Activated naive CD4-positive, alpha-beta T cell treated with Interleukin-2 at 50 U/mL for 16 hours (primary cell): Measurements from ENCODE around the gene CMPK1.
A peak's percentile ranks its signal among the peaks of the same experiment; 100 is the strongest.
"Not testable (repeated sequence)": the region's sequence is repeated elsewhere in the genome, so short reads cannot be mapped to it uniquely, and the experiment has no call there.

Experiments
- DNase-seq: peaks from one replicate; pipeline ENCODE4 v3.0.0-alpha.2; 2020

CMPK1 gene

DNA sequence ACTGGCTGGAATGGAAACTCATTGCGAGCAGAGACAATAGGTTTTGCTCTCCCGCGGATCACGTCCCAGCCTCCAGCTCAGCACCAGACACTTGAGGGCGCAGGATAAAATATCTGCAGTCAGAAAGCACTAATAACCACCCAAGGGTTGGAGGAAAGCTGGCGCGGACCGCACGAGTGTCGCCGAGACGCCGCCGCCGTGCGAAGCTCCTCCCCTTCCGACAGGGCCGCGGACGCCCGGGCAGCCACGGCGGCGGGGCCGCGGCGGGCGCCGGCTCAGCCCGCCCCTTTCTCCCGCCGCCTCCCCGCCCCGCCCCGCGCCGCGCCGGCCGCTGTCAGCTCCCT, at the start of gene CMPK1:
Gene CMPK1, plus strand, starts transcription at position 213 of the 344 bp plus-strand sequence. CDS start 156 bp downstream, outside the sequence.
- peak; percentile 81 for DNase-seq

DNA sequence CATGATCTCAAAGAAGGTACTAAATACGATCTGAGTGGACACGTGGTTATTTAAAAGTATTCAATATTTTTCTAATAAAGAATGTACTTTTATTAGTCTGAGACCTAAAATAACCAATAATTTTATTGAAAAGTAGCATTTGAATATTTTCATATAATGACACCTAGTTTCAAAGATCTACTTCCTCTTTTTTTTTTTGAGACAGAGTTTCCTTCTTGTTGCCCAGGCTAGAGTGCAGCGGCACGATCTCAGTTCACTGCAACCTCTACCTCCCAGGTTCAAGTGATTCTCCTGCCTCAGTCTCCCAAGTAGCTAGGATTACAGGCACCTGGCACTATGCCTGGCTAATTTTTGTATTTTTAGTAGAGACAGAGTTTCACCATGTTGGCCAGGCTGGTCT, 45.5 kb upstream of the CMPK1 start:
- DNase-seq, result not testable (repeated sequence)

- DNase-seq, result not testable (repeated sequence)
Measured at GRCh38 chr1:47294863-47295262, 38.7 kb upstream of the CMPK1 start.

DNA sequence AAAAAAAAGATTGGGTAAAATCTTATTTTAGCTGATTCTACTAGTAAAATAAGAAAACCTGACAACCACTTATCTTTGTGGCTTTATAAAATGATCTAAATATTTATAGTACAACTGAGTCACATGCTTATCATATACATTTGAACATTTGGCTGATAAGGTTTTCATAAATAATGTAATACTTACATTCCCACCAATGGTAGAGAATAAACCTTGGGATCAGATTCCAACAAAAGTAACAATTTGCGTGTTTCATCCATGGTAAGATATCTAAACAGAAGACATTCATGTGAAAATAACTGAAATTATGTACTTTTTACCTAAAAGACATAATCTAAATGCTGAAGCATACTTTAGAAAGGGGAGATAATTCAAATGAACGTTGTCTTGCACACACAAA, 38.0 kb upstream of the CMPK1 start:
- no peak for DNase-seq

DNA sequence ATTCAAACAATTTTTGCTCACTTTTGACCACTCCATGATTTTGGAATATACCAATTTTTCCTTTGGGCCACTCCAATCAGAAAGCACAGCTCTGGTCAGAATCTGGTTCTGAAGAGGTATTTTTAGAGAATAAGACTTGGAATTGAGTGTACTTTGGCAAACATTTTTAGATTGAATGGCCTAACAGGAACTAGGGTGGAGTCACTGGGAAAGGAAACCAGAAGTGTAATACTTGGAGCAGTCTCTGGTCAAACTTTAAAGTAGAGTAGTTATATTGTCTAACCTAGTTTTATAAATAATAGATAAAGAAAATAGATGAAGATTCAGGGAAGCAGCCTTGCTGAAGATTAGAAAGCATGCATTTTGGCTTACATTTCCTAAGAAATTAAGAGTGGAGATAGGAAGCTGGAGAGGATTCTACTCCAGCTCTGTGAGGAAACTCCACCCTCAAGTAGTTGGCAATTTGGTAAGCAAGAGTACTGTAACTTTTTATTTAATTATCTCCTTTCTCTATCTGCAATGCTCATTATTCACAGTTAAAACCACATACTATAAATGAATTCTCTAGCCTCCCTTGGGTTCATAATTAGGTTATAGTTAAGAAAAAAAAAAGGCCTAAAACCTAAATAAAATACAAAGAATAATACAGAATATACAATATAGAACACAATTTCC, 35.4 kb upstream of the CMPK1 start:
- no peak for DNase-seq

- DNase-seq, result no peak
Measured at GRCh38 chr1:47302472-47302871, 31.1 kb upstream of the CMPK1 start.

- no peak for DNase-seq
Measured at GRCh38 chr1:47309427-47309826, 24.2 kb upstream of the CMPK1 start.

DNA sequence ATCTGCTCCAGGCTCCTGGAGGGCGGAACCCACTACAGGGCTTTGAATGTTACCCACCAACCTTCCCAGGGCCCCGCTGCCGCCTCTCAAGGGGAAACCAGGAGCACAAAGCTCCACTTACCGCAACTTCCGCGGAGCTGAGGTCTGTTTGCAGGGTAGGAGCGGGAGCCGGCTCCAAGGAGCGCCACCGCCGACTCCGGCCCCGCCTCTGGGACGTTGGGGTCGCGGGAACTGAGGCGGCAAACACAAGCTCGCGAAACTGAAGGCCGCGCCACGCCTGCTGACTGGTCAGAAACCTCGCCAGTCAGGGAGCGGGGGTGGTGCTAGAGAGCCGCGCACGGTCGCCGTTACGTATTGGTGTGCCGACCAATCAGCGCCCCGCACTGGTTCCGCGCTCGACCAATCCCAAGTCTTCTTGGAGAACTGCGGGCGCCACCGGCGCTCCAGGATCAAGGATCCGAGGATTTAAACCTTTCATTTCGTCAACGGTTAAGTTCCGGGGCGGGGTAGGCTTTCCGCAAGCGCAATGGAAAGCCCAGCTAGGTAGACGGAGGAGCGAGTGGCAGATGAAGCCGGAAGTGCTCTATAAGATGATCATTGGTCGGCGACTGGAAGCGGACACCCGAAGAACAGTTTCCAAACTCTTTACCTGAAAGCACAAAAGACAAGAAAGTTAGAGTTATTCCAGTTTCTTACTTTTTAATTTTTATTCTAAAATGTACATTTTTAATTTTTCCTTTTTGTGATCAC, 19.5 kb upstream of the CMPK1 start, which contains the start of gene STIL:
Gene STIL, minus strand, starts transcription at position 233 of the 750 bp plus-strand sequence. CDS start 3,828 bp downstream, outside the sequence.
- peak; percentile 98 for DNase-seq

- DNase-seq, result no peak
Measured at GRCh38 chr1:47317841-47318240, 15.7 kb upstream of the CMPK1 start.

DNA sequence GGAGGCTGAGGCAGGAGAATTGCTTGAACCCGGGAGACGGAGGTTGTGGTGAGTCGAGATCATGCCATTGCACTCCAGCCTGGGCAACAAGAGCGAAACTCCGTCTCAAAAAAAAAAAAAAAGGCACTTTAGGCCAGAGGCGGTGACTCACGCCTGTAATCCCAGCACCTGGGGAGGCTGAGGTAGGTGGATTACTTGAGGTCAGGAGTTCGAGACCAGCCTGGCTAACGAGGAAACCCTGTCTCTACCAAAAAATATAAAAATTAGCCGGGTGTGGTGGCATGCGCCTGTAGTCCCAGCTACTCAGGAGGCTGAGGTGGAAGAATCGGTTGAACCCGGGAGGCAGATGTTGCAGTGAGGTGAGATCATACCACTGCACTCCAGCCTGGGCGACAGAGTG, 13.6 kb upstream of the CMPK1 start:
- not testable (repeated sequence) for DNase-seq

DNA sequence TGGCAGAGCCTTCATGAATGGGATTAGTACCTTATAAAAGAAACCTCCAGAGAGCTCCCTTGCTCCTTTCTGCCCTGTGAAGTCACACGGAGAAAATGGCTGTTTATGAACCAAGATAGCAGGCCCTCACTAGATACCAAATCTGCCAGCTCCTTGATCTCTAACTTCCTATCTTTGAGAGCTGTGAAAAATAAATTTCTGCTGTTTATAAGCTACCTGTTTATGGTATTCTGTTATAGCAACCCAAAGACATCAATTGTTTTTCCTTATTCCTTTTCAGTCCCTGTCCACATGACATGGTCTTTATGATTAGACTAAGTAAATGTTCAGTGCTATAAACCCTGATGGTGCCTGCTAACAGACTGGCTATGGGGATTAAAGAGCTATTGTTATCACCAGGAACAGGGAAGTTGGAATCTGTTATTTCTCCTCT, 10.0 kb upstream of the CMPK1 start:
- no peak for DNase-seq

- DNase-seq, result no peak
Measured at GRCh38 chr1:47324682-47325081, 8.9 kb upstream of the CMPK1 start.

DNA sequence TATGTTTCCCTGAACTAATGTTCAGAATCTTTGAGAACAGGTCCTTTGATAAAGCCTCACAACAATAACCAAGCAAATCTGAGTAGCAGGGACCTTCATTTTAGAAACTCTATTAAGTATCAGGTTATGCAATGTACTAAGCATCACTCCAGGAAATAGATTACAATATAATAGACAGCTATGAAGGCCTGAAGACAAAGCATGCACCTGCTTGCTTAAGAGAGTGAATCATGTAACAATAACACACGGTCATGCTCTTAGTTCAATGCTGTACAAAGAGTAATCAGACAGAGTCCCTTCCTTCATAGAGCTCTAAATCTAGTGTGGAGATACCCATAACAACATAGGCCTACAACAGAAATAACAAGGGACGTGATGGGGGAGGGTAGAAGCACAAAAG, 8.1 kb upstream of the CMPK1 start:
- DNase-seq, result no peak

GRCh38 chr1:47326271-47326670, 7.3 kb upstream of the CMPK1 start:
- no peak for DNase-seq

DNA sequence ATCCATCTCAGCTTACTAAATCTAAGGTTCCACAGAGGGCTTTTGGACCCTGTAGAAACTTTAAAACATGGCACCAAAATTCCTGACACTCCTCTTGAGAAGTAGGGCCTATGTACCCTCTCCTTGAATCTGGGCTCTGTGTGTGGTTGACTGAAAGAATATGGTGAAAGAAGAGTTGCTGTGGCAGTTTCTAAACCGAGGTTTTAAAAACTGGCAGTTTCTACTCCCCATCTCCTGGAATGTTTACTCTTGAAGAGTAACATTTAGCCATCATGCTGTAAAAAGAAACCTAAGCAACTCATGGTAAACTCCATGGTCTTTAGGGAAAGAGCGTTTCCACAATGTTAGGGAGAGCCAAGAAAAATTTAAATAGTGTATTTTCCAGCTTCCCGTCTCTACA, 4.6 kb upstream of the CMPK1 start:
- DNase-seq, result no peak

DNA sequence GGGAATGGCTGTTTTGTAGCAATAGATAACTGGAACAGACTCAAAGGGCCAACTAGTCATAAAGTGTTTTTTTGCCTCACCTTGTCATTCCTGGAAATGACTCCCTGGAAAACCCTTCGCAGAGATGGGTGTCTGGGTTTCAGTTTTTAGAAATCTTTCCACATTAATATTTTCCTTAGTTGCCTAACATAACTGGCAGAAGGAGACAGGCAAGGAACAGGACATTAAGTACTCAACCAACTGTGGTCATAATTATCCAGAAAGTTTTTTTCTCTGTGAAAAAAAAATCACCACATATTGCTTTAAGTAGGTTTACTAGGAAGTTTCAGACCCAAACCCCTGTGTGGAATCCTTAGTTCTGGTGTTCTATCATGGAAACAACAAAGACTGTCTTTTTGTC, 3.4 kb upstream of the CMPK1 start:
- DNase-seq, result no peak

GRCh38 chr1:47331875-47332274, 1.7 kb upstream of the CMPK1 start:
- DNase-seq, result no peak

DNA sequence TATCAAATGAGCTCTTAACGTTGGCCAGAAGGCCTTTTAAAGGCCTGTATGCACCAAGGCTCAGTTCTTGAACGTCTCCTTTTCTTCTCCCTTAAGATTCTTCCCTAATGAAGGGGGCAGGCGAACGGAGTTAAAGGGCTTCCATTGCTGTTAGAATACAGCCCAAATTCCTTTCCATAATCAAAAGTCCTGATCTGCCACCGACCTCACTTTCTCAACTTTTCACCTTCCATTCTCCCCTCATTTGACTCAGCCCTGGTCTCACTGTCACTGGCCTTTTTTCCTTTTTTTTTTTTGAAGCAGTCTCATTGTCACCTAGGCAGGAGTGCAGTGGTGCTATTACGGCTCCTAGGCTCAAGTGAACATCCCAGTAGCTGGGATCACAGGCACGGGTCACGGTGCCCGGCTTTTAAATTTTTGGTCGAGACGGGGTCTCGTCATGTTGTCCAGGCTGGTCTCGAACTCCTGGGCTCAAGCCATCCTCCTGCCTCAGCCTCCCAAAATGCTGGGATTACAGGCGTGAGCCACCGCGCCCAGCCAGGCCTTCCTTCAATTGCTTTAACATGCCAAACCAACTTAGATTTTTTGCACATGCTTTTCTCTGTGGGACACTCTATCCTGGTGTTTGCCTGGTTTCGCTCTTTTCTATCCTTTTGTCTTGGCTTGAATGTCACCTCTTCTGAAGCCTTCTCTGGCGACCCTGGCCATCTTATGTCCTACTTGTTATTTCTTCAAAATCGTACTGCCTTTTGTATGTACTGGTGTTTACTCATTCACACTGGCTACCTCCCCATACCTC, 612 bp upstream of the CMPK1 start:
- DNase-seq, result no peak

DNA sequence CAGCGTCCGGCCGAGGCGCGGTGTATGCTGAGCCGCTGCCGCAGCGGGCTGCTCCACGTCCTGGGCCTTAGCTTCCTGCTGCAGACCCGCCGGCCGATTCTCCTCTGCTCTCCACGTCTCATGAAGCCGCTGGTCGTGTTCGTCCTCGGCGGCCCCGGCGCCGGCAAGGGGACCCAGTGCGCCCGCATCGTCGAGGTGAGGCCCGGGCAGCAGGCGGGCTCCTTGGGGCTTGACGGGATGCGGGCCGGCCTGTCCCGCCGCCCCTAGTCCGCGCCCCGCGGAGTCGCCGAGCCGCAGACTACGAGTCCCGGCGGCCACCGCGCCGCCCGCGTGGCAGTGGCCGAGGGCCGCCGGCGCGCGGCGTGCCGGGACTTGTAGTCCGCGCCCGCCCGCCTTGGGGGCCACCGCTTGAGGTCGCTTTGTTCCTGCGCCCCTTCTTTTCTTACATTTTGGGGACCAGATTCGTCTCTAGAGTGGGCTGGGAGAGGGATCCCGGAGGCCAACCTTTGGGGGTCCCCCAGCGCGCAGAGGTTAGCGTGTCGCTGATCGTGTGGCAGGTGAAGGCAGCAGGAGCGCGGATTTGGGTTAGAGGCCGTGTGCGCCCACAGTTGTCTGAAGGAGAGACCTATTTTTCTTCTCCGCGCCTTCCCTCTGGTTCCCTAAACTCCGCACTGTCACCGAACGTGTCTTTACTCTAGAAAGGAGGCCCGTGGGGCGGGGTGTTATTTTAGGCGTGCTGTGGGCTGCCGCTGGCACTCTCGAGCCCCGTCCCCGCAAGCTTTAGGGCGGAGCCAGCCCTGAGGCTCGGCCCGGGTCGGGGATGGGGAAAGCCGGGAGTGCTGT, 553 bp downstream of the CMPK1 start:
- DNase-seq, result peak; percentile 75

GRCh38 chr1:47334765-47335435, 1.3 kb downstream of the CMPK1 start:
- no peak for DNase-seq

DNA sequence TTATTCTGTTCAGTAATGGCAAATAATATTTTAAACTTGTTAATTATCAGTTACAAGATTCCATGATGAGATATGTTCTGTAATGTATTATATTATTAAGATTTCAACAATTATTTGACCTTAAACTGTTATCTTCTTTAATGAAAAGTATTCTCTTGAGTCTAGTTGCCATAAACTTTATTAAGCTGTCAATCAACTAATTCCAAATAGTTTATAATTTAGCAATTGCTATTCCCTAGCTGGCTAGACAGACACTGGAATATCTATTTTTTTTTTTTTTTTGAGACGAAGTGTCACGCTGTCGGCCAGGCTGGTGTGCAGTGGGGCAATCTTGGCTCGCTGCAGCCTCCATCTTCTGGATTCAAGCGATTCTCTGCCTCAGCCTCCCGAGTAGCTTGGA, 3.8 kb downstream of the CMPK1 start:
- DNase-seq, result no peak
